Stimulated activated CD8-positive, alpha-beta memory T cell treated with anti-CD3 and anti-CD28 coated beads, Interleukin-15, amount 100 ng/mL, for 48 hours (primary cell): ENCODE measurements around the gene BHLHE23.

Experiments
- DNase-seq, 2 donors: peaks; one replicate each; pipeline ENCODE4 v3.0.0-alpha.2; 2020; ENCODE audit warnings: low read depth in 2 of 2

BHLHE23 gene

GRCh38 chr20:62972845-62973745 lies 33.7 kb downstream of the BHLHE23 start:
- no peak for DNase-seq

GRCh38 chr20:62971950-62972844 lies 34.6 kb downstream of the BHLHE23 start:
- peak; percentile 79 to 81 for DNase-seq

DNA sequence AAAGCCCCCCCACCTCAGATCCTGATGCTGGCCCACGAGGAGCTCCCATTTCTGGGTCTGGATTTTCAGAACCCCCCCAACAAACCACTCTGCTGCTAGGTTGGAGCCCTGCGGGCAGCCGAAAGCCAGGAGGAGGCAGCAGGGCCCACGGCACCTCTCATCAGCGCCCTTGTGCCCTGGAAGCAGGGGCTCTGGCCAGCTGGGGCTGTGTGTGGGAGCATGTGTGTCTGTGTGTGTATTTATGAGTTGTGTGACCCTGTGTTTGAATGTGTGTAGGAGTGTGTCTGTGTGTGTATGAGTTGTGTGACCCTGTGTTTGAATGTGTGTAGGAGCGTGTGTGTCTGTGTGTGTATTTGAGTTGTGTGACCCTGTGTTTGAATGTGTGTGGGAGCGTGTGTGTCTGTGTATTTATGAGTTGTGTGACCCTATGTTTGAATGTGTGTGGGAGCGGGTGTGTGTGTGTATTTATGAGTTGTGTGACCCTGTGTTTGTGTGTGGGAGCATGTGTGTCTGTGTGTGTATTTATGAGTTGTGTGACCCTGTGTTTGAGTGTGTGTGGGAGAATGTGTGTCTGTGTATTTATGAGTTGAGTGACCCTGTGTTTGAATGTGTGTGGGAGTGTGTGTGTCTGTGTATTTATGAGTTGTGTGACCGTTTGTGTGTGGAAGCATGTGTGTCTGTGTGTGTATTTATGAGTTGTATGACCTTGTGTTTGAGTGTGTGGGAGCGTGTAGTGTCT lies 35.4 kb downstream of the BHLHE23 start:
- DNase-seq = no peak

DNA sequence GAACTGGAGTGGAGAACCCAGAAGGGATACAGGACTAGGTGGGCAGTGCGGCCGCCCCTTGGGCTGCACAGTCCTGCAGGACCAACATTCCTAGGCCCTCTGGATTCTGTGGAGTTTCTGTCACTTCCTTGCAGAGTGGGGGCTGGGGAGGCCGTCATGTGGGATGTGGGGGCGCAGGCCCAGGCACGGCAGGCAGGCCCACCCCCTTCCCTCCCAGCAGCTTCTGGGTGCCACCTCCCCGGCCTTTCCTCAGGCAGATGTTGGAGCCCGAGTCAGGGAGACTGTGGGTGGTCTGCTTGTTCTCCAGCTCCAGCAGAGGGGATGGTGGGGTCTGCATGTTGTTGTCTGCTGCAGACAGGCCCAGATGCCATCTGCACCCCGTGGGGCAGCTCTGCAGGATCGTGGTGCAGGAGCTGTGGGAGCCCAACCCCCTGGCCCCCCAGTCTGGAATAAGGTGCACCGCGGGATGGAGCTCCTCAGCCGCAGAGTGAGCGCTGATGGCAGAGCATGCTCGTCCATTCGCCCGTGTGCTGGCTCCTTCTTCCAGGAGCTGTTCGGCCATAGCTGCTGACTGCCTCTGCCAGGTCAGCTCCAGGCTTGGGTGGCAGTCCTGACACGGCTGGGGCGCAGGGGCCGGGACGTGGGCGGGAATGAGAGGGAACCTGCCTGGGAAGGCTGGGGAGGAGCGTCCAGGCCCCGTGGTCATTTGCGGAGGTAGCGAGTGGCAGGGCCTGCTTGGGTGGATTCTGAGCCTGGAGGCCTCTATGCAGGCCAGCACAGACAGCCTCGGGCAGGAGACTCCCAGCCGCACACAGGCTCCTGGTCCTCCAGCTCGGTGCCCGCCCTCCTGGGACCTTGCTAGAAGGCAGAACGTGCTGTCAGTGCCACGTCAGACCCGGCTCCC lies 36.2 kb downstream of the BHLHE23 start:
- DNase-seq = no peak

- DNase-seq = no peak
Measured at GRCh38 chr20:62969939-62970306, 36.8 kb downstream of the BHLHE23 start.

GRCh38 chr20:62969179-62969760 lies 37.5 kb downstream of the BHLHE23 start:
- DNase-seq = no peak

GRCh38 chr20:62968378-62969178 lies 38.2 kb downstream of the BHLHE23 start:
- DNase-seq = no peak

DNA sequence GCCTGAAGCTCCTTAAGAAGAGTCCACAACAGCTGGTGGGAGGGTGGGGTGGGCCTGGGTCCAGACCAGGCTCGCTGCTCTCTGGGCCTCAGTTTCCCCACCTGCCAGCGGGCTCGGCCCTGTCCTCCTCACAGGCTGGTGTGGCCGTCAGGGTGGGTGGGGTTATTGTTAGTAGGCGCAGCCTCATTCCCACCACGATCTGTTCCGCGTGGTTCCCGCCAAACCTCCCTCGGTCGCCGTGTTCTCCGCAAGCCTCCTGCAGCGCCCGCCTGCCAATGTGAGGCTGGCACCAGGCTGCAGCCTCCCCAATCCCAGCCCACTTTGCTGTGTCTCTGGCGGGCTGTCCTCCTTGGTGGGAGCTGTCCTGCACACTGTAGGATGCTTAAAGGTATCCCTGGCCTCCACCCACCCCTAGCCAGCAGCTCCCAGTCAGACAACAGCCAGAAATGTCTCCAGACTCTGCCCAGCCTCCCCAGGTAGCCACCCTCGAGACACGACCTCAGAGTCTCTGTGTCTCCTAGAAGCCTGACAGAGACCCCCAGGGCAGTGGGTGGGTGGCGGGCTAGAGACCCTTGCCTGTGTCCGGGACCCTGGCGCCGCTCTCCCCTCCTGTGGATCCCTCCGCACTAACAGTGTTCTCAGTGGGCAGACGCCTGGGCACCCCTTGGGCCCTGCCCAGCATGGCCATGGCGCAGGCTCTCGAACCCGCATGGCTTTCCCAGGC lies 39.0 kb downstream of the BHLHE23 start:
- DNase-seq = no peak

DNA sequence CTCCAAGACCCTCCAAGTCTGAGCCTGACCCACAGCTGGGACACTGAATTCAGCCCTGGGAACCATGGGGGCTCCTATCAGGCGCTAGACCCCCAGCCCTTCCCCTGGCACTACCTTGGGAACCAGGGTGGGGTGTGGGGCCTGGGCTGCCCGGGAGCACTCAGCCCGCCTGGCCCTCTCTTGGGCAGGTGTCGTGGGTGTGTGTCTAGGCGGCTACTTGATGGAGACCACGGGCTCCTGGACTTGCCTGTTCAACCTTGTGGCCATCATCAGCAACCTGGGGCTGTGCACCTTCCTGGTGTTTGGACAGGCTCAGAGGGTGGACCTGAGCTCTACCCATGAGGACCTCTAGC lies 39.6 kb downstream of the BHLHE23 start:
- DNase-seq = no peak

DNA sequence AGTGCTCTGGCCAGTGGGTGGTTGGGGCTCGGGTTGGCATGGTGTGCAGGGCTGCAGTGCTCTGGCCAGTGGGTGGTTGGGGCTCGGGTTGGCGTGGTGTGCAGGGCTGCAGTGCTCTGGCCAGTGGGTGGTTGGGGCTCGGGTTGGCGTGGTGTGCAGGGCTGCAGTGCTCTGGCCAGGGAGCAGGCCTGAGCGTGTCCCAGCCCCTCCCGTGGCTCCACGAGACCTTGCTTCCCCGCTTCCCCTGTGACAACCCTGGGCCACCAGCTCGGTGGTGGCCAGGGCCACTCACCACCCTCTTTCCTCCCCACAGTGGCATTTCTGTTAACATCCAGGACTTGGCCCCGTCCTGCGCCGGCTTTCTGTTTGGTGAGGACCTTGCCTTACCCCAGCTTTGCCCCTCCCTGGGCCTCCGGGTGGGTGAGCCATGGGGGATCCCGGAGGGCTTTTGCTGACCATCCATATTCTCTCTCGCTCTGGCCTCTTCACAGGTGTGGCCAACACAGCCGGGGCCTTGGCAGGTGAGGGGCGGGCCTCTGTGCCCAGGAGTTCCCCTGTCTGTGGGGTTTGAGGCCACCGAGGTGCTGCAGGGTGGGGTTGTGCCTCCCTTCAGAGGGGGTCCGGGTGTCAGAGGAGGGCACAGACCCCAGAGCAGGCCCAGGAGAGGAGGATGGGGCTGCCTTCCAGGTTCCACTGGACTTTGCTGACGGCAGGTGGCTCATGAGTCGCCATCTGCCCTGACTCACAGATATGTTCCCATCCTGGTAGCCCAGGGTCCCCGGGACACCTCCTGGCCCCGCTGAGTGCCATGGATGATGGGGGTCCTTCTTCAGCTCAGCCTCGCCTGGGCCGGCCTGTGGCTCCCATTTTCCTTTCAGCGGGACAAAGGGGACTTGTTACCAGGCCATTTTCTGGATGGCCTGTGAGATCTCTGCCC lies 40.3 kb downstream of the BHLHE23 start:
- DNase-seq = no peak

DNA sequence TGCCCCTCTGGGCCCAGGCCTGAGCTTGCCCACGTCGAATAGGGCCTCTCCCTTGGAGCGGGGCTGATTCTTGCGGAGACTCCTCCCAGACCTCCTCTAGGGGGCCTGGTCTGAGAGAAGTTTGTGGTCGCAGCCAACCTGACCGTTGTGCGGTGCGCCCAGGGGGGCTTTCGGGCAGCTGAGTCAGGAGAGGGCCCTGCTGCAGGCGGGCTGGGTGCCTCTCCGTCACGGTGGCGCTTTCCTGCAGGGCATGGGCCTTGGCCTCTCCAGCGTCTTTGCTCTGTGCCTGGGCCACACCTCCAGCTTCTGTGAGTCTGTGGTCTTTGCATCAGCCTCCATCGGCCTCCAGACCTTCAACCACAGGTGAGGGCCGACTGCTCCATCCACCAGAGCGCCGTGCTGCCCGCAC lies 41.4 kb downstream of the BHLHE23 start:
- no peak for DNase-seq

GRCh38 chr20:62964700-62965099 lies 42.1 kb downstream of the BHLHE23 start:
- DNase-seq = no peak

- DNase-seq = no peak
Measured at GRCh38 chr20:62963614-62964397, 43.0 kb downstream of the BHLHE23 start.

GRCh38 chr20:62962891-62963613 lies 43.7 kb downstream of the BHLHE23 start:
- DNase-seq = no peak

GRCh38 chr20:62962221-62962879 lies 44.4 kb downstream of the BHLHE23 start:
- DNase-seq = no peak

DNA sequence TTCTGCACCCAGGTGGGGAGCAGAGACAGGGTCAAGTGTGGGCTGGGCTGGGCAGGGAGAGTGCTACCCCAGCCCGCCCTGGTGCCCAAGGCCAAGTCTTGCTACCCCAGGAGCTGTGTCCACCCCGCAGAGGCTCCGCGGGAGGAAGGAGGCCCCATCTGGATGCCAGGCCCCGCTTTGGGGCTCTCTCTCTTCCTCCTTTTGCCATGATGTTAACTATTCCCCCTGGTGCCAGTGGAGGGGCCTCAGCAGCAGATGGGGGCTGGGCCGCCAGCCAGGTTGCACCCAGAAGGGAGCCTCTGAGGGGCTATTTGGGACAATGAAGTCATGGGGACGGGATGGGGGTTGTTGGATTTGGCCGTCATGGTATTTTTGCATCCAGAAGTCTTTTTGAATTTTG lies 45.0 kb downstream of the BHLHE23 start:
- DNase-seq = no peak
